Pancreas (tissue), 10 donors: ENCODE measurements around the gene GFRA1. TPM values are rescaled to one million over a fixed set of nuclear protein-coding genes. Genes with fewer than 3 reads are reported as not detected.

Experiments
- ATAC-seq, 4 donors: fragments of 200-7000 bp; cut with Tn5 transposase; one replicate each; pipeline versions ENCODE4 v1.8.0 to v1.9.1; 2020; ENCODE audit warnings: mild to moderate bottlenecking in 4 of 4, moderate library complexity in 4 of 4
- DNase-seq, 6 donors: peaks; one replicate each; pipeline ENCODE4 v3.0.0-alpha.2; 2020
- FAIRE-seq: peaks from 2 replicates; lab custom pipeline; 2012; peaks lifted over from hg19 to GRCh38; lab: Jason Lieb, UNC
- H3K27ac ChIP-seq, 4 donors: fragments of 200-600 bp; sonication (generic); 1 replicate in 3 of 4; 2 replicates in 1 of 4; pipeline versions ENCODE4 v1.5.0 to v1.8.0; 2020
- H3K27me3 ChIP-seq, 4 donors: fragments of 200-600 bp; one replicate each; pipeline ENCODE4 v1.8.0; 2021
- H3K36me3 ChIP-seq, 3 donors: fragments of 200-600 bp; sonication (generic) in 1 of 3; one replicate each; pipeline versions ENCODE4 v1.5.0 to v1.8.0; 2020 to 2021
- H3K4me1 ChIP-seq, 3 donors: fragments of 200-600 bp; one replicate each; pipeline ENCODE4 v1.8.0; 2021
- H3K4me3 ChIP-seq, 4 donors: fragments of 200-600 bp; sonication (generic) in 2 of 4; one replicate each; pipeline versions ENCODE4 v1.5.0 to v1.8.0; 2020 to 2021
- H3K9me3 ChIP-seq, 4 donors: fragments of 200-600 bp; one replicate each; pipeline ENCODE4 v1.8.0; 2021
- CTCF ChIP-seq, 4 donors: fragments of 200-600 bp; sonication (generic) in 3 of 4; IDR thresholded peaks; one replicate each; pipeline versions ENCODE4 v1.5.0 to v1.8.0; 2021; ENCODE audit warnings: antibody characterized with exemption in 4 of 4
- WGBS, 2 donors: extraction: QIAGEN DNeasy Blood & Tissue Kit; methylation state at CpG; one replicate each; pipeline ENCODE4 v1.1.7; 2013; 5-methylcytosine and 5-hydroxymethylcytosine counted together
- intact Hi-C, 3 donors: fragments of 100-400 bp; cut with DNase I; formaldehyde crosslinking; loops; one replicate each; pipeline versions ENCODE4 v1.11.1 to v1.14.2; 2022
- polyA plus RNA-seq, 2 donors: library from polyadenylated mRNA; stranded (reverse); fragments of 200-250 nt; gene quantifications; one replicate each; pipeline ENCODE4 v1.2.3, GENCODE V29; 2013
- total RNA-seq, 6 donors: library from RNA; stranded (reverse); fragmentation: NEBNext Ultra II Directional in 4 of 6; extraction: Animal tissue kit (Norgen Biotek cat#: 25700) in 4 of 6; gene quantifications; one replicate each; pipeline versions ENCODE4 v1.2.1 to v1.2.4, GENCODE V29; 2021 to 2023
- donor health status: healthy with polysubstance abuse.
- donor health status: DM: no; HTN: no; CAD: no; lungs with moderate emphysema.
- donor health status: DM: no; HTN: no; CAD: no.
- donor health status: control.
- donor health status: control.
- donor health status: Bipolar disorder and iron deficiency.
- donor health status: DM: yes; HTN: yes; CAD: no.
- donor health status: DM: no; HTN: no; CAD: no.
- donor health status: DM: no; HTN: no; CAD: no.
- donor health status: DM: yes; HTN: yes; CAD: no.

The GFRA1 gene
- total and polyA plus RNA-seq, 8 donors, result 0.61 to 4.4 (median 1.3) TPM

- 55 to 63% methylated on average over 9 of the region's 9 CpGs for WGBS, 2 donors
- DNase-seq, result no peak
- no peaks in the 10 kb centered on the region for H3K9me3 ChIP-seq
- TF ChIP-seq CTCF (IDR thresholded peaks at IDR 0.05), result no peak
- H3K4me3 ChIP-seq, result no peak overlapping the region
- no peak overlapping the region for H3K27ac ChIP-seq
- no peaks in the 10 kb centered on the region for H3K27me3 ChIP-seq
- no peaks in the 10 kb centered on the region for H3K36me3 ChIP-seq
- no peak for FAIRE-seq
- H3K4me1 ChIP-seq, result no peaks in the 10 kb centered on the region
- intact Hi-C loops, result no loop called here
- no peak for ATAC-seq
These were observed 94.9 kb downstream of the GFRA1 start for GRCh38 chr10:116178086-116178605.

- intact Hi-C loops, result no loop called here
- Histone ChIP-seq H3K9me3 (no peaks in the 10 kb centered on the region), H3K27ac (no peak overlapping the region), H3K27me3 (no peaks in the 10 kb centered on the region), H3K4me3 (no peak overlapping the region), H3K36me3 (no peaks in the 10 kb centered on the region), H3K4me1 (no peaks in the 10 kb centered on the region)
- ATAC-seq (no peak), FAIRE-seq (no peak), DNase-seq (no peak)
- TF ChIP-seq CTCF (IDR thresholded peaks at IDR 0.05), result no peak
- WGBS, 2 donors, result 90 to 92% methylated on average over 8 of the region's 8 CpGs
These were observed 97.8 kb downstream of the GFRA1 start for GRCh38 chr10:116175231-116175630.

GRCh38 chr10:116171505-116171904 lies 101.5 kb downstream of the GFRA1 start:
- FAIRE-seq (no peak), ATAC-seq (no peak)
- H3K27me3 ChIP-seq, result no peaks in the 10 kb centered on the region

GRCh38 chr10:116170815-116171250 lies 102.2 kb downstream of the GFRA1 start:
- DNase-seq (no peak), ATAC-seq (no peak), FAIRE-seq (no peak)
- intact Hi-C loops, result no loop called here
- H3K27me3 ChIP-seq, result no peaks in the 10 kb centered on the region
- no peaks in the 10 kb centered on the region for H3K36me3 ChIP-seq
- H3K9me3 ChIP-seq, result no peaks in the 10 kb centered on the region
- TF ChIP-seq CTCF (IDR thresholded peaks at IDR 0.05), result no peak
- H3K4me1 ChIP-seq, result no peaks in the 10 kb centered on the region
- WGBS, 2 donors, result 56 to 63% methylated on average over 2 of the region's 2 CpGs
- H3K4me3 ChIP-seq, result no peak overlapping the region
- no peak overlapping the region for H3K27ac ChIP-seq

More at GRCh38 chr10:116171505-116171904, 101.5 kb downstream of the GFRA1 start:
- TF ChIP-seq CTCF (IDR thresholded peaks at IDR 0.05), result no peak
- no peaks in the 10 kb centered on the region for H3K9me3 ChIP-seq
- H3K27ac ChIP-seq, result no peak overlapping the region
- H3K4me1 ChIP-seq, result no peaks in the 10 kb centered on the region
- no peak for DNase-seq
- WGBS, 2 donors, result 85 to 88% methylated on average over 4 of the region's 4 CpGs
- no peaks in the 10 kb centered on the region for H3K36me3 ChIP-seq
- intact Hi-C loops, result no loop called here
- no peak overlapping the region for H3K4me3 ChIP-seq

GRCh38 chr10:116169782-116170445 lies 103.1 kb downstream of the GFRA1 start:
- WGBS, 2 donors, result 81 to 85% methylated on average over 3 of the region's 3 CpGs
- H3K4me1 ChIP-seq, result no peaks in the 10 kb centered on the region
- no peak overlapping the region for H3K4me3 ChIP-seq
- no peak overlapping the region for H3K27ac ChIP-seq
- no peak for TF ChIP-seq CTCF (IDR thresholded peaks at IDR 0.05)
- ATAC-seq (no peak), FAIRE-seq (no peak), DNase-seq (no peak)
- H3K27me3 ChIP-seq, result no peaks in the 10 kb centered on the region
- intact Hi-C loops, result no loop called here
- H3K36me3 ChIP-seq, result no peaks in the 10 kb centered on the region
- H3K9me3 ChIP-seq, result no peaks in the 10 kb centered on the region
